ENCODE results near the gene SLC26A3.

Gene SLC26A3

GRCh38 chr7:107779647-107780099, 23.4 kb downstream of the SLC26A3 start:
- H3K4me3 ChIP-seq (ENCODE audit: low read length), result no peak overlapping the region
- no peak overlapping the region for H3K9ac ChIP-seq (ENCODE audit: low read depth, low read length)
- no peak overlapping the region for H3K27ac ChIP-seq (ENCODE audit: low read length)
- no peaks in the 10 kb centered on the region for H3K4me1 ChIP-seq (ENCODE audit: insufficient read depth, low read length)
- no peaks in the 10 kb centered on the region for H3K36me3 ChIP-seq (ENCODE audit: insufficient read depth, low read depth, low read length)
- no peaks in the 10 kb centered on the region for H3K9me3 ChIP-seq (ENCODE audit: insufficient read depth, low read depth, low read length)
- H3K27me3 ChIP-seq (ENCODE audit: insufficient read depth, low read length), result no peaks in the 10 kb centered on the region

- no peaks in the 10 kb centered on the region for H3K27me3 ChIP-seq (ENCODE audit: insufficient read depth, low read length)
- no peak overlapping the region for H3K27ac ChIP-seq (ENCODE audit: low read length)
- H3K9me3 ChIP-seq (ENCODE audit: insufficient read depth, low read depth, low read length), result no peaks in the 10 kb centered on the region
- no peak overlapping the region for H3K4me3 ChIP-seq (ENCODE audit: low read length)
- H3K9ac ChIP-seq (ENCODE audit: low read depth, low read length), result no peak overlapping the region
- no peaks in the 10 kb centered on the region for H3K4me1 ChIP-seq (ENCODE audit: insufficient read depth, low read length)
- H3K36me3 ChIP-seq (ENCODE audit: insufficient read depth, low read depth, low read length), result no peaks in the 10 kb centered on the region
Observed at GRCh38 chr7:107778283-107778682, 24.7 kb downstream of the SLC26A3 start.

DNA sequence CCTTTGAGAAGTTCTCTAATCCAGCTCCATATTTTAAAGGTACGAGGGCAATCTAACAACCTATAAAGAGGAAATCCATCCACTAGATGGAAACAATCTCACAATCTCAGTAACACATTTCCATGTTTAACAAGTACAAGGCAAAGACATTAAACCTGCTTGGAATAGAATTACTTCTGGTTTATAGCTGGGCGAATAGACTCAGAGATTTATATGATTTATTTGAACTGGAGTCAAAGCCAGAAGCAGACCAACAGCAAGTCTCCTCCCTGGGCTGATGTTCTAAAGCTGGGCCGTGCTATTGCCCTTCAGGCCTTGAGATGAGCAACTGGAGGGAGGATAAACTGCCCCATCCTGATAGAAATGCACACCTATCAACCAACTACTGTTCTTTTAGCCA, 25.3 kb downstream of the SLC26A3 start:
- H3K4me1 ChIP-seq (ENCODE audit: insufficient read depth, low read length), result no peaks in the 10 kb centered on the region
- no peaks in the 10 kb centered on the region for H3K9me3 ChIP-seq (ENCODE audit: insufficient read depth, low read depth, low read length)
- no peak overlapping the region for H3K9ac ChIP-seq (ENCODE audit: low read depth, low read length)
- H3K27me3 ChIP-seq (ENCODE audit: insufficient read depth, low read length), result no peaks in the 10 kb centered on the region
- no peak overlapping the region for H3K27ac ChIP-seq (ENCODE audit: low read length)
- no peak overlapping the region for H3K4me3 ChIP-seq (ENCODE audit: low read length)
- H3K36me3 ChIP-seq (ENCODE audit: insufficient read depth, low read depth, low read length), result no peaks in the 10 kb centered on the region

GRCh38 chr7:107773027-107773426, 30.0 kb downstream of the SLC26A3 start:
- H3K9me3 ChIP-seq (ENCODE audit: insufficient read depth, low read depth, low read length), result no peaks in the 10 kb centered on the region
- H3K4me3 ChIP-seq (ENCODE audit: low read length), result no peak overlapping the region
- H3K9ac ChIP-seq (ENCODE audit: low read depth, low read length), result no peak overlapping the region
- H3K36me3 ChIP-seq (ENCODE audit: insufficient read depth, low read depth, low read length), result no peaks in the 10 kb centered on the region
- no peaks in the 10 kb centered on the region for H3K27me3 ChIP-seq (ENCODE audit: insufficient read depth, low read length)
- no peak overlapping the region for H3K27ac ChIP-seq (ENCODE audit: low read length)
- H3K4me1 ChIP-seq (ENCODE audit: insufficient read depth, low read length), result no peaks in the 10 kb centered on the region

GRCh38 chr7:107768263-107768662, 34.8 kb downstream of the SLC26A3 start:
- Histone ChIP-seq H3K4me1 (ENCODE audit: insufficient read depth, low read length) (no peaks in the 10 kb centered on the region), H3K9ac (ENCODE audit: low read depth, low read length) (no peak overlapping the region), H3K4me3 (ENCODE audit: low read length) (no peak overlapping the region), H3K9me3 (ENCODE audit: insufficient read depth, low read depth, low read length) (no peaks in the 10 kb centered on the region), H3K27me3 (ENCODE audit: insufficient read depth, low read length) (no peaks in the 10 kb centered on the region), H3K36me3 (ENCODE audit: insufficient read depth, low read depth, low read length) (no peaks in the 10 kb centered on the region), H3K27ac (ENCODE audit: low read length) (no peak overlapping the region)

DNA sequence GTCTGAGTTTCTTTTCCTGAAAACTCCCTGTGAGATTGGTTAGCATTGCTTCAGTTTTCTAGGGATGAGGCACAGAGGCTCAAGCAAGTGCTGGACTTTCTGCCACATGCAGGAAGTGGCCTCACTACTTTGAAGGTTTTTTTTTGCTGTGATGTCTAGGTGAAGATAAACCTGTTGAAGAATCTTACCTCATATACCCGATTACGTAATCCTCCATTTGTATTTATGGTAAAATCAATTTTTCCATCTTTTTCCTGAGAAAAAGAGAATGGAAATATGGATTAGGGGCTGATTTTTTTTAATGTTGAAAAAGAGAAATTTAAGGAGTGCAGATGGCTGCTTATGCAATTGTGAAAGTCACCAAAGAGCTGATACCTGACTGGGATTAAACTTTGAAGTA, 35.6 kb downstream of the SLC26A3 start:
- Histone ChIP-seq H3K9me3 (ENCODE audit: insufficient read depth, low read depth, low read length) (no peaks in the 10 kb centered on the region), H3K4me1 (ENCODE audit: insufficient read depth, low read length) (no peaks in the 10 kb centered on the region), H3K27ac (ENCODE audit: low read length) (no peak overlapping the region), H3K9ac (ENCODE audit: low read depth, low read length) (no peak overlapping the region), H3K4me3 (ENCODE audit: low read length) (no peak overlapping the region), H3K27me3 (ENCODE audit: insufficient read depth, low read length) (no peaks in the 10 kb centered on the region), H3K36me3 (ENCODE audit: insufficient read depth, low read depth, low read length) (no peaks in the 10 kb centered on the region)

DNA sequence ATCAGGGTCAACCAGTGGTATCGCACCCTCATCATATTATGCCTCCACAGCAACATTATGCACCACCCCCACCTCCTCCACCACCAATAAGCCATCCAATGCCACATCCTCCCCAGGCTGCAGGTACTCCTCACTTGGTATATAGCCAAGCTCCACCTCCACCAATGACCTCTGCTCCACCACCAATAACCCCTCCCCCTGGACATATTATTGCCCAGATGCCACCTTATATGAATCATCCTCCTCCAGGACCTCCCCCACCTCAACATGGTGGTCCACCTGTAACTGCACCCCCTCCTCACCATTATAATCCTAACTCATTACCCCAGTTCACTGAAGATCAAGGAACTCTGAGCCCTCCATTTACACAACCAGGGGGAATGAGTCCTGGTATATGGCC, 44.4 kb downstream of the SLC26A3 start:
- no peak overlapping the region for H3K4me3 ChIP-seq (ENCODE audit: low read length)
- no peak overlapping the region for H3K27ac ChIP-seq (ENCODE audit: low read length)
- H3K36me3 ChIP-seq (ENCODE audit: insufficient read depth, low read depth, low read length), result peaks cover 73% of the 10 kb centered on the region
- no peak overlapping the region for H3K9ac ChIP-seq (ENCODE audit: low read depth, low read length)
- H3K9me3 ChIP-seq (ENCODE audit: insufficient read depth, low read depth, low read length), result no peaks in the 10 kb centered on the region
- no peaks in the 10 kb centered on the region for H3K4me1 ChIP-seq (ENCODE audit: insufficient read depth, low read length)
- no peaks in the 10 kb centered on the region for H3K27me3 ChIP-seq (ENCODE audit: insufficient read depth, low read length)

GRCh38 chr7:107754642-107755041, 48.4 kb downstream of the SLC26A3 start:
- H3K27me3 ChIP-seq (ENCODE audit: insufficient read depth, low read length), result no peaks in the 10 kb centered on the region
- H3K36me3 ChIP-seq (ENCODE audit: insufficient read depth, low read depth, low read length), result peaks cover 94% of the 10 kb centered on the region
- H3K9me3 ChIP-seq (ENCODE audit: insufficient read depth, low read depth, low read length), result no peaks in the 10 kb centered on the region
- H3K27ac ChIP-seq (ENCODE audit: low read length), result no peak overlapping the region
- no peaks in the 10 kb centered on the region for H3K4me1 ChIP-seq (ENCODE audit: insufficient read depth, low read length)
- no peak overlapping the region for H3K4me3 ChIP-seq (ENCODE audit: low read length)
- H3K9ac ChIP-seq (ENCODE audit: low read depth, low read length), result no peak overlapping the region

- peaks cover 1% of the 10 kb centered on the region; the same call in 1 of the 2 replicates for H3K4me1 ChIP-seq (ENCODE audit: insufficient read depth, low read length)
- H3K9me3 ChIP-seq (ENCODE audit: insufficient read depth, low read depth, low read length), result no peaks in the 10 kb centered on the region
- no peak overlapping the region for H3K27ac ChIP-seq (ENCODE audit: low read length)
- H3K4me3 ChIP-seq (ENCODE audit: low read length), result no peak overlapping the region
- H3K36me3 ChIP-seq (ENCODE audit: insufficient read depth, low read depth, low read length), result peaks cover 69% of the 10 kb centered on the region
- H3K9ac ChIP-seq (ENCODE audit: low read depth, low read length), result no peak overlapping the region
- no peaks in the 10 kb centered on the region for H3K27me3 ChIP-seq (ENCODE audit: insufficient read depth, low read length)
Observed at GRCh38 chr7:107751113-107751512, 51.9 kb downstream of the SLC26A3 start.

DNA sequence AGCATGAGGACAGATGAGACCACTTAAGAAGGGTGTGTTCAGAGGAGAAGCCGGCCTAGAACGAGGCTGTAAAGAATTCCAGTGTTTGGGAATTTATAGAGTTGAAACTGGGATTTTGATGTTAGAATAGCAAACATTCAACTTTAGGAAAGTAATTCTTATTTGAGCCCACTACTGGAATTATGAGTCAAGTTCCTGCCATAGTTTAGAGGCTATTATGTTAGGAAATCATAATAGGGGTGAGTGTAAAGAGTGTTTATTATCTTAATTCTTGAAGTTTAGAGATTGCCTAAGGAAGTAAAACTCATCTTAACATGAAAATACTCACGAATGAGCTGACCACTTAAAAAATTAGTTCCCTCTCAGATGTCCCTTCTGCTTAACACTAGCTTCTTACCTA, 57.0 kb downstream of the SLC26A3 start:
- H3K27me3 ChIP-seq (ENCODE audit: insufficient read depth, low read length), result no peaks in the 10 kb centered on the region
- peaks cover 21% of the 10 kb centered on the region for H3K36me3 ChIP-seq (ENCODE audit: insufficient read depth, low read depth, low read length)
- no peaks in the 10 kb centered on the region for H3K9me3 ChIP-seq (ENCODE audit: insufficient read depth, low read depth, low read length)
- H3K4me1 ChIP-seq (ENCODE audit: insufficient read depth, low read length), result peaks cover 17% of the 10 kb centered on the region
- no peak overlapping the region for H3K27ac ChIP-seq (ENCODE audit: low read length)
- peak overlapping the region; percentile 22; the same call in 1 of the 2 replicates for H3K9ac ChIP-seq (ENCODE audit: low read depth, low read length)
- H3K4me3 ChIP-seq (ENCODE audit: low read length), result peak overlapping the region; percentile 96; the same call in 1 of the 2 replicates

GRCh38 chr7:107744345-107744750, 58.7 kb downstream of the SLC26A3 start:
- peak overlapping the region; percentile 96 for H3K4me3 ChIP-seq (ENCODE audit: low read length)
- H3K9me3 ChIP-seq (ENCODE audit: insufficient read depth, low read depth, low read length), result no peaks in the 10 kb centered on the region
- peaks cover 7% of the 10 kb centered on the region for H3K36me3 ChIP-seq (ENCODE audit: insufficient read depth, low read depth, low read length)
- peak overlapping the region; percentile 89 for H3K9ac ChIP-seq (ENCODE audit: low read depth, low read length)
- H3K27me3 ChIP-seq (ENCODE audit: insufficient read depth, low read length), result 0 out of 2 replicates have a peak, but pooled peaks cover 6% of the 10 kb centered on the region
- H3K27ac ChIP-seq (ENCODE audit: low read length), result peak overlapping the region; percentile 10
- peaks cover 17% of the 10 kb centered on the region for H3K4me1 ChIP-seq (ENCODE audit: insufficient read depth, low read length)

DNA sequence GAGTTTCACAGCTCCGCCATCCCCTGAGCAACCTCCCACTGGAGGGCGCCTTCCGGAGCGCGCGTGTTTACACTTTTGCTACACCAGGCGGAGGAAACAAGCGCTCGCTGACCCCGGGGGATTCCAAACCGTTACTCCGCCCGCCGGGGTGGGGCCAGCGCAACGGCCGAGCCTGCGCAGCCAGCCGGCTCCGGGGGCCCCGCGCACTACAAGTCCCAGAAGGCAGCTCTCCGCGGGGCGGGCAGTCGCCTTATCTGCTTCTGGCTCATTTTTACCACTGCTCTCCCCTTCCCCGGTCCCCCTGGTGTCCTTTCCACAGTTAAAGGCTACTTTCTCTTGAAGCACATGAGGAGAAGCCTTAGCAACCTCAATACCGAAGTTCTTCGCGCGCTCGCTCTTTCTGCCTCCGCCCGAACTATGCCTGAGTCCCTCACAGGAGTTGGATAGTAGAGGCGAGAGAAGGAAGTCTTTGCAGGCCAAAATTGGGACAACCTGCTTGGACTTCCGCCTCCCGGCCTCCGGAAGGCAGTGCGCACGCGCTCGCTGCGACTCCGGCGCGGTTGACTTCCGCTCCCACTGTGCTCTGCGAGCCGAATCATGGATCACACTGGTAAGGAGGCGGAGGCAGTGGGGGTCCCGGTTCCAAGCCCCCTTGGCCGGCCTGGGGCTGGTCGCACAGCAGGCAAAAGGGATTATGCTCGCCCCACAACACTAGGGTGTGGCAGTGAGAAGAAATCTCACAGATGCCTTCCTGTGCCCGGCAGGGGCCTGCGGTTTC, 59.3 kb downstream of the SLC26A3 start, which contains the start of gene CBLL1:
CBLL1 (plus strand) TSS at position 576 of the 778 bp plus-strand sequence; CDS start at position 598, 22 bp downstream.
- Histone ChIP-seq H3K27ac (ENCODE audit: low read length) (peak within 1 kb of the TSS; percentile 87), H3K27me3 (ENCODE audit: insufficient read depth, low read length) (0 out of 2 replicates have a peak, but pooled peaks cover 6% of the 10 kb centered on the region), H3K4me3 (ENCODE audit: low read length) (peak within 1 kb of the TSS; percentile 96), H3K36me3 (ENCODE audit: insufficient read depth, low read depth, low read length) (peaks cover 2% of the 10 kb centered on the region; the same call in 1 of the 2 replicates), H3K9ac (ENCODE audit: low read depth, low read length) (peak within 1 kb of the TSS; percentile 89), H3K4me1 (ENCODE audit: insufficient read depth, low read length) (peaks cover 17% of the 10 kb centered on the region), H3K9me3 (ENCODE audit: insufficient read depth, low read depth, low read length) (no peaks in the 10 kb centered on the region)
